ENCODE data around the gene PPM1E.

PPM1E gene

DNA sequence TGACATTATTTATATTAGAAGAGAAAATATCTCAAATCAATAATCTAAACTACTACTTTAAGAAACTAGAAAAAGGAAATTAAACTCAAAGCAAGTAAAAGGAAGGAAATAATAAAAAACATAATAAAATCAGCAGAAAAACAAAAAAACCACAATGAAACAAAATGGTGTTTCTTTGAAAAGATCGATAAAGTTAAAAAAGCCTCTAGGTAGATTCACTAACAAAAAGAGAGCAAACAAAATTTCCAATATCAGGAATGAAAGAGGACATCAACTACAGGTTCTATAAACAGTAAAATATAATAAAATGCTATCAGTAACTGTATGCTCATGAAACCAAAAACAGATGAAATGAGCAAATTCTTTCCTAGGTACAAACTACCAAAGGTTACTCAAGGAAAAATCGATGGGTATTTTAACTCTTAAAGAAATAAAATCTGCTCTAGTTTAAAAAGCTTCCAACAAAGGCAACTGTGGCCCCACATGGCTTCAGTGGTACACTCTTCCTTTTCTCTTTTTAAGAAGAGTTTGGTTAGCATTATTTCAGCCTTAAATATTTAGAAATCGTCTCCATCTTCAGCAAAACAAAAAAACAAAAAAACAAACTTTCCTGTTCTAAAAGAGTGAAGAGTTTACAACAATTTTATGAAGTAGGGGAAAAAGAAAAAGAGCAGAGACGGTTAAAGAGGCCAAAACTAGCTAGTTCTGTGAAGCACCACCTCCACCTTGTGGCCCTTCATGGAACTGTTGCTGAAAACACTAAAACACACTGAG is 248.9 kb downstream of the PPM1E start:
- no peaks in the 10 kb centered on the region for H3K27me3 ChIP-seq (ENCODE audit: insufficient read depth, insufficient read length)
- H3K36me3 ChIP-seq (ENCODE audit: insufficient read depth, insufficient read length, low read length) = peaks cover 9% of the 10 kb centered on the region
- H3K9ac ChIP-seq (ENCODE audit: insufficient read length, low read depth) = no peak overlapping the region
- TF ChIP-seq YY1 (IDR thresholded peaks at IDR 0.05; ENCODE audit: insufficient read depth, insufficient read length) (no peak), ZNF274 (IDR thresholded peaks at IDR 0.05; ENCODE audit: low read depth, low read length) (no peak), SUZ12 (IDR thresholded peaks at IDR 0.05; ENCODE audit: extremely low read depth, insufficient read depth, insufficient read length) (no peak)
- H3K4me1 ChIP-seq (ENCODE audit: insufficient read depth, insufficient read length) = no peaks in the 10 kb centered on the region
- DNase-seq (ENCODE audit: low read depth, low spot score) = peak; percentile 33
- H3K4me3 ChIP-seq (ENCODE audit: insufficient read length, low read depth) = no peak overlapping the region
- no peaks in the 10 kb centered on the region for H3K9me3 ChIP-seq (ENCODE audit: insufficient read depth, low read length)

DNA sequence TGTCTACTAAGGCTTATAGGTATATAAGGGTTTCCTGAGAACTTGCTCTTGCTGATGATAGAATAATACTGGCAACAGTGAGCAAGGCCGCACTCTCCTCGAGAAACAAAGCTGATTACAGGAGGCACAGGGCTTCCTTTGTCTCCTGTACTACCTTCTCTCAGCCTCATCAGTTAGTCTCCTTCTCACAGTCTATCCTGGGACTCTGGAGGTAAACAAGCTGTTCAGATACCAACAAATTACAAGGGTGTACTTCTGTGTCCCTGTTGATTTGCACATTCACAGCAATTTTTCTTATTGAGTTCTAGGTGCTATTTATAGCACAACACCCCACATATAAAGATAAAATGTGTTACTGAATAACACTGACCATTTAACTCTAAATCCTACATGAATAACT is 252.3 kb downstream of the PPM1E start:
- H3K9ac ChIP-seq (ENCODE audit: insufficient read length, low read depth) = no peak overlapping the region
- H3K4me1 ChIP-seq (ENCODE audit: insufficient read depth, insufficient read length) = no peaks in the 10 kb centered on the region
- H3K9me3 ChIP-seq (ENCODE audit: insufficient read depth, low read length) = no peaks in the 10 kb centered on the region
- DNase-seq (ENCODE audit: low read depth, low spot score) = no peak
- peaks cover 27% of the 10 kb centered on the region for H3K36me3 ChIP-seq (ENCODE audit: insufficient read depth, insufficient read length, low read length)
- TF ChIP-seq SUZ12 (IDR thresholded peaks at IDR 0.05; ENCODE audit: extremely low read depth, insufficient read depth, insufficient read length) (no peak), YY1 (IDR thresholded peaks at IDR 0.05; ENCODE audit: insufficient read depth, insufficient read length) (no peak), ZNF274 (IDR thresholded peaks at IDR 0.05; ENCODE audit: low read depth, low read length) (no peak)
- no peaks in the 10 kb centered on the region for H3K27me3 ChIP-seq (ENCODE audit: insufficient read depth, insufficient read length)
- no peak overlapping the region for H3K4me3 ChIP-seq (ENCODE audit: insufficient read length, low read depth)

GRCh38 chr17:59008737-59009136 is 253.1 kb downstream of the PPM1E start:
- no peak overlapping the region for H3K9ac ChIP-seq (ENCODE audit: insufficient read length, low read depth)
- no peaks in the 10 kb centered on the region for H3K27me3 ChIP-seq (ENCODE audit: insufficient read depth, insufficient read length)
- H3K4me3 ChIP-seq (ENCODE audit: insufficient read length, low read depth) = no peak overlapping the region
- H3K9me3 ChIP-seq (ENCODE audit: insufficient read depth, low read length) = no peaks in the 10 kb centered on the region
- peaks cover 32% of the 10 kb centered on the region for H3K36me3 ChIP-seq (ENCODE audit: insufficient read depth, insufficient read length, low read length)
- no peak for TF ChIP-seq SUZ12 (IDR thresholded peaks at IDR 0.05; ENCODE audit: extremely low read depth, insufficient read depth, insufficient read length)
- TF ChIP-seq ZNF274 (IDR thresholded peaks at IDR 0.05; ENCODE audit: low read depth, low read length) = no peak
- TF ChIP-seq YY1 (IDR thresholded peaks at IDR 0.05; ENCODE audit: insufficient read depth, insufficient read length) = no peak
- no peak for DNase-seq (ENCODE audit: low read depth, low spot score)
- H3K4me1 ChIP-seq (ENCODE audit: insufficient read depth, insufficient read length) = no peaks in the 10 kb centered on the region

DNA sequence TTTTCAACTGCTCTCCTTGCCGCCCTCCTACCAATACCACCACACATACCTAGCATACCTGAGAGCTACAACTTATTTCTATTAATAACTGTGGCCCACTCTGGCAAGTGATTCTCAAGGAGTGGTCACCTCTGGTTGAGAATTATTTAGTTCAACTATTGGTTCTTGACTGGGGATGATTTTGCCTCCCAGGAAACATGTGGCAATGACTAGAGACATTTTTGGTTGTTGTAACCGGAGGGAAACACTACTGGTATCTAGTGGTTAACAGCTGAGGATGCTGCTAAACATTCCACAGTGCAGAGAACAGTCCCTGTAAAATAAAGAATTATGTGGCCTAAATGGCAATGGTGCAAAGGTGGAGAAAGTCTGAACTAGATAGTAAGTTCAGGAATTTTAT is 254.4 kb downstream of the PPM1E start:
- Histone ChIP-seq H3K9ac (ENCODE audit: insufficient read length, low read depth) (no peak overlapping the region), H3K9me3 (ENCODE audit: insufficient read depth, low read length) (no peaks in the 10 kb centered on the region), H3K36me3 (ENCODE audit: insufficient read depth, insufficient read length, low read length) (peaks cover 38% of the 10 kb centered on the region), H3K27me3 (ENCODE audit: insufficient read depth, insufficient read length) (no peaks in the 10 kb centered on the region), H3K4me1 (ENCODE audit: insufficient read depth, insufficient read length) (no peaks in the 10 kb centered on the region), H3K4me3 (ENCODE audit: insufficient read length, low read depth) (no peak overlapping the region)
- no peak for DNase-seq (ENCODE audit: low read depth, low spot score)
- TF ChIP-seq ZNF274 (IDR thresholded peaks at IDR 0.05; ENCODE audit: low read depth, low read length) (no peak), YY1 (IDR thresholded peaks at IDR 0.05; ENCODE audit: insufficient read depth, insufficient read length) (no peak), SUZ12 (IDR thresholded peaks at IDR 0.05; ENCODE audit: extremely low read depth, insufficient read depth, insufficient read length) (no peak)

DNA sequence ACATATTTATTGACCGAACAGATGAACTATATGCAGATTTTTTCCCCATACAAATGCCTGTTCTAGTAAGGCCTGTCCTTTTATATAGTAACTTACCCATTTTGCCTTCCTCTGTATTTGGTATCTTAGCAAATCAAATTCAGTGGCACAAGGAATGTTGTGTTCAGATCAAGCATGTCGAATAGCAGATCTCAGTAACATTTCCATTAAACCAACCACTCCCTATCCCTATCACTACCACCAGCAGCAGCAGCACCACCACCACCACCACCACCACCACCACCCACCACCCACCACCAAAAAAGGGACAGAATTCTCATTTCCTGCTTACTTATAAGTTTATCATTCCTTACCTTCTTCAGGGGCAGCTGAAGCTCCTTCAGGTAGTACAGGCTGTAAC is 256.3 kb downstream of the PPM1E start:
- H3K36me3 ChIP-seq (ENCODE audit: insufficient read depth, insufficient read length, low read length) = peaks cover 51% of the 10 kb centered on the region

DNA sequence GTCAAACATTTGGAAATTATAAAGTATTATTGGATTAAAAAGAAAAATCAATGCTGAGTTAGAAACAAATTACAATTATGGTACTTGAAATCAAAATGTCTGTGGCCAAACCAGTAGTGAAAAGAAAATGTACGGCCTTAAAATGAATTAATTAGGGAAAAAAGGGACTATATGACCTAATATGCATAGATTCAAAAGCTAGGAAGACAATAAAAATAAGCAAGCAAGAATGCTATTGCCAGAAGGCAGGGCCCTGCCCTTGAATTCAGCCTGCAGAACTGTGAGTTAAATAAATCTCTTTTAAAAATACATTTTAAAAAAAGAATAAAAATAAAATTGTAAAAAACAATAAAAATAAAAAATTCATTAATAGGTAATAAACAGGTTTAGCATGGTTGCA is 262.4 kb downstream of the PPM1E start:
- Histone ChIP-seq H3K27me3 (ENCODE audit: insufficient read depth, insufficient read length) (no peaks in the 10 kb centered on the region), H3K36me3 (ENCODE audit: insufficient read depth, insufficient read length, low read length) (peaks cover 35% of the 10 kb centered on the region), H3K4me3 (ENCODE audit: insufficient read length, low read depth) (no peak overlapping the region), H3K4me1 (ENCODE audit: insufficient read depth, insufficient read length) (no peaks in the 10 kb centered on the region), H3K9ac (ENCODE audit: insufficient read length, low read depth) (no peak overlapping the region), H3K9me3 (ENCODE audit: insufficient read depth, low read length) (no peaks in the 10 kb centered on the region)
- no peak for DNase-seq (ENCODE audit: low read depth, low spot score)
- TF ChIP-seq SUZ12 (IDR thresholded peaks at IDR 0.05; ENCODE audit: extremely low read depth, insufficient read depth, insufficient read length) = no peak
- TF ChIP-seq YY1 (IDR thresholded peaks at IDR 0.05; ENCODE audit: insufficient read depth, insufficient read length) = no peak
- TF ChIP-seq ZNF274 (IDR thresholded peaks at IDR 0.05; ENCODE audit: low read depth, low read length) = no peak

More for the DNA sequence above, 256.3 kb downstream of the PPM1E start:
- no peak for TF ChIP-seq ZNF274 (IDR thresholded peaks at IDR 0.05; ENCODE audit: low read depth, low read length)
- TF ChIP-seq SUZ12 (IDR thresholded peaks at IDR 0.05; ENCODE audit: extremely low read depth, insufficient read depth, insufficient read length) = no peak
- TF ChIP-seq YY1 (IDR thresholded peaks at IDR 0.05; ENCODE audit: insufficient read depth, insufficient read length) = no peak
- Histone ChIP-seq H3K4me3 (ENCODE audit: insufficient read length, low read depth) (no peak overlapping the region), H3K9ac (ENCODE audit: insufficient read length, low read depth) (no peak overlapping the region), H3K27me3 (ENCODE audit: insufficient read depth, insufficient read length) (no peaks in the 10 kb centered on the region), H3K9me3 (ENCODE audit: insufficient read depth, low read length) (no peaks in the 10 kb centered on the region), H3K4me1 (ENCODE audit: insufficient read depth, insufficient read length) (no peaks in the 10 kb centered on the region)
- no peak for DNase-seq (ENCODE audit: low read depth, low spot score)

DNA sequence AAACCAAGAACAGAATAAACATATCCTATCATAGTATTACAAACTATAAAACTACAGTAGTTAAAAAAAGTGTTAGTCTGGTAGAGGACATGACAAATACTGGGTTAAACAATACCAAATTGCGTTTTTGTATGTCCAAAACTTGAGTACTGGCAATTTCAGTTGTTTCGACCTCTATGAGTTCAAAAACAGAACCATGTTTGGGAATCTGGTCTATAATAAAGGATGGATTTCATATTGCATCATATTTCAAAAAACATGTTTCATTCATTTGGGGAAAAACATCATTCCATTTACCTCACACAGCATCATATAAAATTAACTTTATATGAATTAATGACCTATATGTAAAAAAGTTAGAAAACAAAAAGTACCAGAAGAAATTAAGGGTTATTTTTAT is 269.3 kb downstream of the PPM1E start:
- peaks cover 26% of the 10 kb centered on the region for H3K36me3 ChIP-seq (ENCODE audit: insufficient read depth, insufficient read length, low read length)
- H3K27me3 ChIP-seq (ENCODE audit: insufficient read depth, insufficient read length) = no peaks in the 10 kb centered on the region
- no peaks in the 10 kb centered on the region for H3K9me3 ChIP-seq (ENCODE audit: insufficient read depth, low read length)
- H3K9ac ChIP-seq (ENCODE audit: insufficient read length, low read depth) = no peak overlapping the region
- no peak for DNase-seq (ENCODE audit: low read depth, low spot score)
- no peak overlapping the region for H3K4me3 ChIP-seq (ENCODE audit: insufficient read length, low read depth)
- no peaks in the 10 kb centered on the region for H3K4me1 ChIP-seq (ENCODE audit: insufficient read depth, insufficient read length)
- no peak for TF ChIP-seq YY1 (IDR thresholded peaks at IDR 0.05; ENCODE audit: insufficient read depth, insufficient read length)
- TF ChIP-seq SUZ12 (IDR thresholded peaks at IDR 0.05; ENCODE audit: extremely low read depth, insufficient read depth, insufficient read length) = no peak
- TF ChIP-seq ZNF274 (IDR thresholded peaks at IDR 0.05; ENCODE audit: low read depth, low read length) = no peak

All from NT2/D1 (cell line).